ENCODE measurements around the gene PRR15L.
"Not testable (repeated sequence)": the region's sequence is repeated elsewhere in the genome, so short reads cannot be mapped to it uniquely, and the experiment has no call there.

The PRR15L gene

DNA sequence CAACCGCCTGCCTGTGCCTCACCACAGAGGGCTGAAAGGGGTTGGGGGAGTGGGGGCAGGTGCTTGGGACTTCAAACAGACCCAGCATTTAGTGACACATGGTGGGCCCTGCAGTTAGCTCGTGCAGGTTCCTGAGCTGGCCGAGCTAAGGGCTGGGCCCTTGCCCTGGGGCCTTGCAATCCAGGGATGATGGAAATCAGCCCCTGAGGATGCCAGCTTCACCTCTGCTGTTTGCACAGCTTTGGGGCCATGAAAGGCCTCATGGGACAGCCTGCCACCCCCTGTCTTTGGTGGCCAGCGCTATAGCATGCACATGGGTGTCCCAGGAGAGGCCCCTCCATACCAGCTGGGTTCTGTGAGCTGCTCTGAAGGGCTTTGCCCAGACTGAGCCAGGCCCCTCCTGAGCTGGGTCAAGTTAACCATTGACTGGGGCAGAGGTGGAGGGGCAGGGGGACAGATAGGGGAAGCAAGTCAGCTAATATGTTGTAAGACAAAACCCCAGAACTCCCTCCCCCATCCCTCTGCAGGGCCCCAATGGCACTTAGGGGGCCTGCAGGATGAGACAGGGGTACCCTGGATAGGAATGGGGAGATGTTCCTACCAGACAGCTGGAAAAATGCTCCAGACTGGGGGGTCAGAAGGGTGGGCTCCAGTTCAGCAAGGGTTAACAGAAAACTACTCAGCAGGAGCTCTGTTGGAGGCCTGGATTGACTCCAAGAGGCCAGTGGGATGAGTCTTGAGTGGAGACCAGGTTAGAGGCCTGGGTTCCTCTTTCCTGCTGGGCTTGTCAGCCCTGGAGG is 692 bp downstream of the PRR15L start:
- no peak for DNase-seq

DNA sequence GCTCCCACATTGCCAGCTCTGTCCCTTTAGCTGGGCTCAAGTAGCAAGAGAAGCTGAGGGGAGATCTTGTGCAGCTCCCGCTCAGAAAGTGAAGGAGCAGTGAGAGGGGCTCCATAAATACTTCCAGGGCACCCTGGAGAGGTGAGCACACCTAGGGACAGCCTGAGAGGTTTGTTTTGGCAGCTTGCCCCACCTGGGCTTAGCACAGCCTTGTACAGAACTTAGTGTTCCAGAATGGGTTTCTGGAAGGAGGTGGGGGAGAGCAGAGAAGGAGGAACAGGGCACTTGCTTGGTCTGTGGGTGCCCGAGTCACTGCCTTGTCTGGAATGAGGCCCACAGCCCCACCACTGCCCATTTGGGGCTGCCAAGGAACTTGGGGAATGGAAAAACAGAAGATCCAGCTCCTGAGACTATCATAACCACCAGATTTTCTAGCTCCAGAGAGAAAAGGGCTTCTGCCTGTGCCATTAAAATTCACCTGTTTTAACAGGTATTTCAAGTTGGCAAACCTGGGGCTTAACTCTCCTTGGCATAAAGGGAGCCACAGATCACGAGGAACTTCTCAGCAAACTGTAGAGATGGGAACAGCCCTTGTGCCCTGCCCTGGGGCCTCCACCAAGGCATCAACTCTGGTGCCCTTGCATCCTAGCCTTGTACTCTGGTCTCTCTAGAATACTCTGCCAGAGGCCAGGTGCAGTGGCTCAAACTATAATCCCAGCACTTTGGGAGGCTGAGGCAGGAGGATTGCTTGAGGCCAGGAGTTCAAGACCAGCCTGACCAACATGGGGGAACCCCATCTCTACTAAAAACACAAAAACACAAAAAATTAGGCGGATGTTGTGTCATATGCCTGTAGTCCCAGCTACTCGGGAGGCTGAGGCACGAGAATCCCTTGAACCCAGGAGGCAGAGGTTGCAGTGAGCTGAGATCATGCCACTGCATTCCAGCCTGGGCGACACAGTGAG is 1.9 kb downstream of the PRR15L start:
- DNase-seq: no peak

DNA sequence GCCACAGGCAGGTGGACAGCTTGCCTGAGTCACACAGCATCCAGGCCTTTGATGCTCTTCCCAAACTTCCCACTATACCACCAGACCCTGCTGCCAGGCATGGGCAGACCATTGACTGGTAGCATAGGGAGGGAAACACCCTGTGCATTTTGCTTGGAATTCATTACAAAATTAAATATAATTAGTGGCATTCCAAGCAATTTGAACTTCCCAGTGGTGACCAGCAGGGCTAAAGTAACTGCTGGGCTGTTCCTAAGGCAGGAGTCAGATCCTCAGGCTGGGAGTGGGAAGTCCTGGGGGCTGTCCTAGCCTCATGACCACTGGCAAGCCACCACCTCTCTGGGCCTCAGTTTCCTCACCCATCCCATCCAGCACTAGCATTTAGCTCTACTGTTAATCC is 3.8 kb downstream of the PRR15L start:
- no peak for DNase-seq

DNA sequence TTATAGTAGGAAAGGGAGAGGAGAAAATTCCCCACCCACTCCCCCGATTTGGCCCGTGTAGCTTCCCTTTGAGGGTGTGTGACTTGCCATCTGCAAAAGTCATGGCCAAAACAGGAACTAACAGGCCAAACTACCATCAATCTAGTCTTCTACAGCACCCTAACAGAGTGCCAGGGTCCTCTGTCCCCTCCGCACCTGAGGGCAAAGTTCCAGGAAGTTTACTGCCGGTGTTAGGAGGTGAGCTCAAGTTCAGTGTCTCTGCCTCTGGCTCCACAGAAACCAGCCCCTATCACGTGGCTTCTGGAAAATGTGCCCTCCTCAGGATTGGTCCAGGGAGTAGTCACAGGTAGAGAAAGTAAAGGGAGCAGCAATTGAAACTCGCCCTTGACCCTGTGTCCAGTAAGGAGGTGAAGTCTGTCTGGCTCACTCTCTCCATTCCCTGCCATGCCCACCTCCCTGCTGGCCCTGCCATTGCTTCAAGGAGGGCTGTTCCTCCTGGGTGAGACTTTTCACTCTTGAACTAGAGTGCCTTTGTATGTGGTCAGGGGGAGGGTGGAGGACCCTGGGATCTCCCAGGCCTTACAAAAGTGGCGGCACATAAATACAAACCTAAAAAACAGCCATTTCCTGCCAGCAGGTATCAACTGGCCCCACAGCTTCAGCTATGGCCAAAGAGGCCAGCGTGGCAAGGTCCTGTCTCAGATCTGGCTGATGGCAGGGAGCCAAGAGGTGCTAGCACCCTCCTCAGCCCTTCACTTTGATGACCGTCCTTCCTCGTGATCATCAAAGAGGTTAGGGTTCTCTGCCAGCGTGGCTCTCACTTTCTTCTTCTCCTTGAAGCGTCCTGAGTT is 5.3 kb downstream of the PRR15L start:
- DNase-seq: no peak

DNA sequence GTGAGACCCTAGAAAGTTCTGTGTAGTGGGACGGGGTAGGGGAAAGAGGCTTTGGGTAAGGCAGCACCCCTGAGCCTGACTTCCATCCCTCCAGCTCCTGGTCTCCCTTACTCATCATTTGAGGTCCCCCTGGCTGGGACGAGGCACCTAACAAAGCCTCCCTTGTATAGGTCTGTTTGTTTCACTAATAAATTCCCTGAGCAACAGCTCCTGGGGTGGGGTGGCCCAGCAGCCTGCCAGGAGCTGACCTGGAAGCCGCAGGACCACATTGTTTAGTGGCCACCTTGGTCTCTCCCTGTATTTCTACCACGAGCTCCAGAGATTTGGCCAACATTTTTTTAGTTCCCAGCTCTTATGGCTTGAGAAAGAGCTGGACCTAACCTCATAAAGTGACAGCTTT is 7.2 kb downstream of the PRR15L start:
- no peak for DNase-seq

DNA sequence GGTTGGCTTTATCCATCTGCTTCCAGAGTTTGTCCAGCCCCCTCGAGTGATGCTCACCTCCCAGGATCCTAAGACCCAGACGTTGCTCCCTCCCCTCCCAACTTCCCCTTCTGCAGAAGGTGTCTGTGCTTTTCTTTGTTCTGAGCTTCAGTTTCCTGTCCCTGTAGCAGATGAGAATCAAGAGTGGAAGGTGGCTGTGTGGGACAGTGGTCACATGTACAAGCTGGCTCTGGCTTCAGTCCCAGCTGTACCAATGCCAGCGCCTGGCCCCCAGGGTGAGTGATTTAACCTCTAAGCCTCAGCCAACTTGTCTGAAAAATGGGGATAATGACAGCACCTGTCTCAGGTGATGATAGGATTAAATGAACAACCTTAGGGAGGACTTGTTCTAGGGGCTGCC is 7.7 kb downstream of the PRR15L start:
- DNase-seq: no peak

DNA sequence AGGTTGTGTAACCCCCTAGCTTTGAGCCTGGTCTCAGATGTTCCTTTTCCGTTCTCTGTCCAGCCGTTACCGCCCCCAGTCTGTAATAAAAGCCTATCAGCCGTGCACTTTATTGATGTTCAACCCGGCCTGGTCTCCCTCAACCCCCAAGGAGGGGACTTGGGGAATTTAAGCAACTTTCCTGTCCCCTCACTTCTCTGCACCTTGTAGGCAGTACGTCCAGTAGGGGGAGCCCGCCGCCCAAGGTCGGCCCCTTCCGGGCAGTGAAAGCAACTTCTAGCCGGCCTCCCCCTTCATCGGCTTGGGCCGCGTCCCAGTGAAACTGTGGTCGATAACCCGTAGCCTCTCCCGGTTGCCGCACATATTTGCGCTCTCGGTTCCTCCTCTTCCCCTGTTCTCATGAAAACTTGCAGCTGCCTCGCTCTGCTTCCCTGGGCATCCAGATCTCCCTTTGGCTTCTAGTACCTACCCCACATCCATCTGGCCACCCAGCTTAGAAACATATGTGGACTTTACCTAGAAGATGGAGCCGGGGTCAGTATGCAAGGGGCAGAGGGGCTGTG is 8.4 kb downstream of the PRR15L start:
- peak in 1 of 2 experiments; percentile 38 for DNase-seq

DNA sequence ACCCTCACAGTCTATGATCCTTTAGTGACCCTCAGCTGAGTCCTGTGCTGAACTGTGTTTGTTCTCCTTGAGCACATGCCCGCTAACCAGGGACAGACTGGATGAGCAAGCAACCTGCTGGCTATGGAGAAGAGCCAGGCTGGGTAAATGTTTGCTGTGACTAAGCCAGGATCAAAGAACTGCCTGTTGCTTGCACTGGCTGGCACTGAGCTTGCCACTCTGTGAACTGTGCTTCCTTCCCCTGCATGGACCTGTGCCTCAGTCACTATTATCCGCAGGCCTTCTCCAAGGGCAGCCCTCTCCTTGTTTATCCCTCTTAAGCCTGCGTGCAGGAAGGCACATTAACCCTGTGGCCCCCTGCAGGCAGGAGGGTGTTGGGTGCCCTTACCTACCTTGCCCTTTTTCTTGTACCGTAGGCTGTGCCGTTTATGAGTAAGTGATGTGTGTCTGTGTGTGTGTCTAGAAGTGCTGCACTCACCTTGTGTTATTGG is 8.9 kb downstream of the PRR15L start:
- DNase-seq: peak; percentile 36 to 45

DNA sequence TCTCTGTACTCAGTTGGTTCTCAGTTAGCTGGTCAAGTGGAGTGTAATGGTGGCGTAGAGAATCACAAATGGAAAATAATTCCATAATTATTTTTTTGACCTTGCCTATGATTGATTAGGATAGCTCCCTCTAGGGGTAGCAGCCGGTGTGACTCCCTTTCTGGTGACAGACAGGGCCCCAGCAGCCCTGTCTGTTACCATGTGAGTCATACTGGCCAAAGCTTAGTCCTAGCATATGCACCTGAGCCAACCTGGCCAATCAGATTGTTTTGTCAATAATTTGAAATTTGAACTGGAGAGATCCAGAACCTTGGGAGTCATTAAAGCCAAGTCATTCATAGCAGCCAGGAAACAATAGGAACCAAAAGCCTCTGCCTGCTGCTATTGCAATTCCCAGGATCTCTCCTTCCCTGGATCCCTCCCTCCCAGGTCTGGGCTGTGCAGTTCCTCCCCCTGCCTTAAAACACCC is 10.7 kb downstream of the PRR15L start:
- no peak for DNase-seq

DNA sequence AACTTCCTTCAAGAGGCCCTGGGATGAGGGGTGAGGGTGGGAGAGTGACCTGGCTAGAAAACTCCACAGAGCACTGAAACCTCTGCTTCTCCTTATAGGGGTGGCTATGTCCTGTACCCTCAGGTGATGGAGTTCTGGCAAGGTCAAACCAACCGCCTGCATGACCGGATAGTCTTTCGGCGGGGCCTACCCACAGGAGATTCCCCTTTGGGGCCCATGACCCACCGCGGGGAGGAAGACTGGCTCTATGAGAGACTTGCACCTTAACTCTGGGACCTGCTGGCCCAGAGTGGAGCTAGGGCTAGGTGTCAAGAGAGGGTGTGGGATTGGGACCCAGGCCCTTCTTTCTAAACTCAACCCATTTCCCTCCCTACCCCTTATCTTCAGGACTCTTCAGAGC is 11.2 kb downstream of the PRR15L start:
- DNase-seq: no peak

DNA sequence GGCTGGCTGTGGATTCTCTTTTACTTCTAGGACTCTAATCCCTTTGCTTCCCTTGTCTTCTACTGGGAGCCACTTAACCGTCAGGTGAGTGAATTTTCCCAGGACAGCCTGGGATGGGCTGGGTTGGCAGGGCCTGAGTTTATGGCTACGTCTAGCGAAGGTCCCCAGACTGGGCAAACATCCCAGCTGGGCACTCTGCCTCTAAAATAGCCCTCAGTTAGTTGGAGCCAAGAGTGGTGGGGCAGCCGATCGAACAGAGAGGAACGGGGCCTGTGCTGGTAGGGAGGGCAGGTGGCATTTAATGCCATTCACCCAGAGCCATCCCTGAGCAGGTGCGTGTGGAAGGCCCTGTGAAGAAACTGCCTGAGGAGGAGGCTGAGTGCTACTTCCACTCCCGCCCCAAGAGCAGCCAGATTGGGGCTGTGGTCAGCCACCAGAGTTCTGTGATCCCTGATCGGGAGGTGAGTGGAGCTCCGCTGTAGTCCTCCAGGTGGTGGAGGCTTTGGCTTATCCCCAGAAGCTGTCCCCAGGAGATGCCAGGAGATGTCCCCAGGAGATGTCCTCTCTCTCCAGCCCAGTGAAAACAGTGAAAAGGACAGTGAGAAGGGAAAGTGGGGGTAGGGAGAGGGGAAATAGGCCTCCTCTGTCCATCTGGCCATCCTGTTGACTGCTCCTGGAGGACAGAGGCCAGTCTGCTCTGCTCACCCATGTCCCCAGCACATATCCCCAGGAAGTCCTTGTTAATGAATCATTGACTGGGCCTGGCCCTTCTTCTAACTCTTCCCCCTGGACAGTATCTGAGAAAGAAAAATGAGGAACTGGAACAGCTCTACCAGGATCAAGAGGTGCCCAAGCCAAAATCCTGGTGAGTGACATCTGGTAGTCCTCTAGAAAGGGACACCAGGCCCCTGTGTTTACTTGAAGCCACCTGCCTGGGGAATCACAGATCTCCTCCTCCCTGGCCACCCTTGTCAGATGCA is 11.9 kb downstream of the PRR15L start:
- DNase-seq: peak in 1 of 2 experiments; percentile 61

DNA sequence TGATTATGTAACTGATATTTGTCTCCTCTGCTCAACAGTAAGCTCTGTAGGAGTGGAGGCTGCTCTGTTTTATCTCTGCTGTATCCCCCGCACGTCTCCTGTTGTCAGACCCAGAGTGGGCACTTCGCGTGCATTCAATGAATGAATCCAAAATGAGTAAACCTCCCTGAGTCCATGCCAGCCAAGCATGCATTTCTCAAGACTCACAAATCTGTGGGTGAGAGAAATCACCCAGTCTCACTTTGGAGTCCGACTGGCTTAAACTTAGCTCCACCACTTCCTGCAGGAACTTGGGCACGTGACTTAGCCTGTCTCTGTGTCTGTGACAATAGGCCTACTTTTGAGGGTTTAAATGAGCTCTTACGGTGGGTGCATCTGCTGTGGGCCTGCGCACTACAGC is 12.6 kb downstream of the PRR15L start:
- DNase-seq: no peak

DNA sequence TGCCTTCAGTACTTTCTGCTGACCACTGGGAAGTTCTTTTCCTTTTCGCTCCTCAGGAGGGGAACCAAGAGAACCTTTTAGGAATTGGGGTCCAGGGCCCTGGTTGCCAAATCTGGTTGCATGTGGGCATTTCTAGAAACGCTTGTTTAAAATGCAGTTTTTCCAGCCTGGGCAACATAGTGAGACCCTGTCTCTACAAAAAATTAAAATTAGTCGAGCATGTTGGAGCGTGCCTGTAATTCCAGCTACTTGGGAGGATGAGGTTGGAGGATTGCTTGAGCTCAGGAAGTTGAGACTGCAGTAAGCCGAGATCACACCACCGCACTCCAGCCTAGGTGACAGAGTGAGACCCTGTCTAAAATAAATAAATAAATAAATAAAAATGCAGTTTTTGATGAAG is 15.1 kb downstream of the PRR15L start:
- DNase-seq: no peak

DNA sequence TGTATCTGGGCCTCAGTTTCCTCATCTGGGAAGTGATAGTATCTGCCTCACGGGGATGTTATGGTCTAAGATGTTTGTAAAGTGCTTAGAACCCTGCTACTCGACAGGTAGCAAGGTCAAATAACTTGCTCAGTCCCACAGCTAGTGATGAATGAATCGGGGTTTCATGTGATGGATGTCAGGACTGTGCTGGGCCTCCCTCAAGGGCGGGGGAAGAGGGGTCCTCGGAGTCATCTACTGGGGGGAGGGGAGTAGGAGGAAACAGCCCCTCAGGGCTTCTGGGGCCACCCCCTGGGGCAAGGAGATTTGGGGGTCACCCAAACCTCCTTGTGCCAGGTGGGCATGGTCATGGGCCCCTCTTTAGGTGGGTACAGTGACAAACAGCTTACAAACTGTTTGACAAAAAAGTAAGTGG is 15.6 kb downstream of the PRR15L start:
- DNase-seq: no peak

DNA sequence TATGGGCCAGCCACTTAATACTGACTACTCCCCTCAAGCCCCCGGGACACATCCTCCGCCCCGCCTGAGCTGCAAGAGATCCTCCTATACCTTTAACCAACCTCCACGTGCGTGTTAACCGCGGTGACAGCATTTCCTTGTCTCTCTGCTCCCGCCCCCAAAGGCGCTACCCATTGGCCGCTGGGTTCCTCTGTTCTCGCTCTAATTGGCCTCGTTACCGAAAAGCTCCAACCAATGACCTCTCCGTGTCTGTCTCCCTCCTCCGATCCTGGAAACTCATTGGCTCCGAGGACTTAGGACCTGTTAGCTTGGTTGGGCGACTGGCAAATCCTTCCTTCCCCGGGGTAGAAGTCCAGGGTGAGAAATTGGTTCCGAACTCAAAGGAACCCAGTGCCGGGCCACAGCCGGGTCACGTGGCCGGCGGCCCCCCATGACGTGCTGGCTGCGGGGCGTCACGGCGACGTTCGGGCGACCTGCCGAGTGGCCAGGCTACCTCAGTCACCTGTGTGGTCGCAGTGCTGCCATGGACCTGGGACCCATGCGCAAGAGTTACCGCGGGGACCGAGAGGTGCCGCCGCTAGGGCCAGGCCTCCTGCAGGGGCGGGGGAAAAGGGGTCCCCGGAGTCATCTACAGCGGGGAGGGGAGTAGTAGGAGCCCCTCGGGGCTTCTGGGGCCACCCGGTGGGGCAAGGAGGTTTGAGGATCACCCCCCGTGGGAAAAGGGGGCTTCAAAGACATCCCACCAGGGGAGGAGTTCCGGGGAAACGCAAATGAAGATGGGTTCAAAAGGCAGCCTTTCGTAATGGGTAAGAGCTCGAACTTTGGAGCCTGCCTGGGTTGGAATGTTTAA is 16.2 kb downstream of the PRR15L start, which contains the start of gene PNPO:
PNPO (plus strand) TSS at position 326 of the 850 bp plus-strand sequence; CDS start at position 431, 105 bp downstream.
- DNase-seq: peak; percentile 93 to 95

DNA sequence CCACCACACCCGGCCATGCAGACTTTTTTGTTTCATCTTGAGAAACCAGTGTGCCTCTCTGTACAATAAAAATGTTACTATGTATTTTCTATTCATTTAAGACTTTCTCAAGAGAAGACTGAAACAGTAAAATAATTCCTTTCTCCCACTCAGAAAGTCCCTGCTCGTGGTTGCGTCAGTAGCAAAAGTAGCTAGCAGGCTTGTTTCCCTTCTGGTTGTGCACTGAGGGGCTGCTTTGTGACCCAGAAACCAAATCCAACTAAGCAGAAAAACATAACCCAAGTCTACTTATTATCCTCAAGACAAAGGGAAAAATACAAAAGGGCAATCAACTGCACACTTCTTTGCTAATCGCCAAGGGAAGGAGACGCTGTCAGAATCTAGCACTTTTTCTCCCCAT is 19.7 kb downstream of the PRR15L start:
- no peak for DNase-seq

DNA sequence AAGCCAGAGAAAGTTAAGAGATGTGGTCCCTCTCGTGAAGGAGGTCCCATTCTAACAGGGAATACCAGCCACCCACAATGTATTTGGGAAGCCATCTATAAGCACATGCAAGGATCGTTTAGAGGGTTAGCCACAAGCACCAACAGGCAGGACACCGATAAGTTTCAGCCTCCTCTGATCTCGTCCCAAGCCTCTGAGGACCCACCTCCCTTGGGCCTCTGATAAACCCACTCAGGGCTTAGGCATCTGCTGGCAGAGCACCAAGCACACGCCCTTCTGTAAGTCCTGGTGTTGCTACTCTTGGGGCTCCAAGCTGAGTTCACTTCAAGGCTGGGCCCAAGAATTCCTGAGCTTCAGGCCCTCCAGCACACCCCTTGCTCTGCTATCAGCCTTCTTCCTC is 21.7 kb downstream of the PRR15L start:
- no peak for DNase-seq

DNA sequence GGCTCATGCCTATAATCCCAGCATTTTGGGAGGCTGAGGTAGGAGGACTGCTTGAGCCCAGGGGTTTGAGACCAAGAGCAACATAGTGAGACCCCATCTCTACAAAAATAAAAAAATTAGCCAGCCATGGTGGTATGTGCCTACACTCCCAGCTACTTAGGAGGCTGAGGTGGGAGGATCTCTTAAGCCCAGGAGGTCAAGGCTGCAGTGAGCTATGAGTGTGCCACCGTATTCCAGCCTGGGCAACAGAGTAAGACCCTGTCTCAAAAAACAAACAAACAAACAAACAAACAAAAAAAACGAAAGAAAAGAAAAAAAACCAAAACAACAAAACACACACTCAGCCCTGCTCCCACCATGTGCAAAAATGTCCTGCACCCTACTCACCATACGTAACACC is 22.2 kb downstream of the PRR15L start:
- not testable (repeated sequence) for DNase-seq

DNA sequence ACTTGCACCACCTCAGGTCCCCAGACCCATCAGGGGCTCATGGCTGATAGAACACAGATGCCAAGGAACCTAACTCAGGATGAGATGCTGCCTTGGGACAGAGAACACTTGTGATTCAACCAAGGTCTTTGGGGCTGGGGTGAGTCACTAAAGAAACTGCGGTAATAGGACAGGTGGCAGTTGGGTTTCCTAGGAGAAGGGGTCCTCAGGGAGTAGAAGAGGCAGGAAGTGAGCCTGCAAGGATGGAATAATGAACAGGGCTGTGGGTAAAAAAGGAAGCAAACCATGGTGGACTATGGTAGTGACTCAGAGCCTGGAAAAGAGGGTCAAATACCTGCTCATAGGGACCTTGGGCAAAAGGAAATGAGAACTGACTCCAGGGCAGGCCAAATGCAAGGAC is 22.8 kb downstream of the PRR15L start:
- no peak for DNase-seq

DNA sequence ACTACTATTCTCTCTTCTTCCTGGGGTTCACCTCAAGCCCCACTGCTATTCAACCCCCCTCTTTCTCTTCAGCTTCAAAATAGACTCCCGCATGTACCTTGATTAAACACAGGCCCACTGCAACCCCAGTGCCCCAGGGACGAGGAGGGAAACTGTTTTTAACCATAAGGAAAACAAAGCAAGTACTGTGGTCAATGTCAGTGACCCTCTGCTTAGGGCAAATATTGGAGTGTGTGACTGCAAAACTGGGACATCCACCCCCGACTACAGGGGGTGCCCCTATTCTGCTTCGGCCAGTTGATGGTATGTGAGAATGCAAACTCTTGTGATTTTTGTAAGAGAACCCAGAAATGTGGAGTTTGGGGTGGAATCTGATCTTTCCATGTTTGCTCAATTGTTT is 25.8 kb downstream of the PRR15L start:
- no peak for DNase-seq

Measured in cerebellar nuclear complex (tissue), 1 donor.